HFFc6 (cell line): ENCODE data around the gene EXOC1. TPM values are rescaled to one million over a fixed set of nuclear protein-coding genes. Genes with fewer than 3 reads are reported as not detected.

Experiments
- DNase-seq: peaks from one replicate; pipeline ENCODE4 v3.0.0-alpha.2; 2018
- H3K27ac Mint-ChIP-seq: 2 replicates; pipeline ENCODE4 v1.8.0; 2020; ENCODE audit warnings: mild to moderate bottlenecking, mixed read lengths
- H3K27me3 Mint-ChIP-seq: 2 replicates; pipeline ENCODE4 v1.8.0; 2021; ENCODE audit warnings: mild to moderate bottlenecking, moderate library complexity, mixed read lengths; ENCODE audit not compliant: insufficient read depth
- H3K36me3 Mint-ChIP-seq: 2 replicates; pipeline ENCODE4 v1.8.0; 2021; ENCODE audit warnings: low read depth, mixed read lengths
- H3K4me1 Mint-ChIP-seq: 2 replicates; pipeline ENCODE4 v1.8.0; 2020; ENCODE audit warnings: low read depth, mixed read lengths
- H3K4me3 Mint-ChIP-seq: 2 replicates; pipeline ENCODE4 v1.8.0; 2020; ENCODE audit warnings: mild to moderate bottlenecking, moderate library complexity, mixed read lengths
- H3K9me3 Mint-ChIP-seq: 2 replicates; pipeline ENCODE4 v1.8.0; 2020; ENCODE audit warnings: mild to moderate bottlenecking, mixed read lengths
- total RNA-seq, 6 experiments: library from RNA; stranded (reverse); fragmentation: NEBNext Ultra II Directional; extraction: Animal tissue kit (Norgen Biotek cat#: 25700); gene quantifications; 2 replicates in 1 of 6; 3 replicates in 5 of 6; pipeline ENCODE4 v1.2.3, GENCODE V29; 2021
- TF ChIP-seq, protein P1 (sequence below): fragments of 200-600 bp; sonication (generic); IDR thresholded peaks from 2 replicates; pipeline ENCODE4 v1.5.0; 2021; ENCODE audit warnings: antibody characterized with exemption, mild to moderate bottlenecking

EXOC1 gene
- total RNA-seq, 6 experiments from 2014 or later = 28.8 to 32.6 (median 31.4) TPM

DNA sequence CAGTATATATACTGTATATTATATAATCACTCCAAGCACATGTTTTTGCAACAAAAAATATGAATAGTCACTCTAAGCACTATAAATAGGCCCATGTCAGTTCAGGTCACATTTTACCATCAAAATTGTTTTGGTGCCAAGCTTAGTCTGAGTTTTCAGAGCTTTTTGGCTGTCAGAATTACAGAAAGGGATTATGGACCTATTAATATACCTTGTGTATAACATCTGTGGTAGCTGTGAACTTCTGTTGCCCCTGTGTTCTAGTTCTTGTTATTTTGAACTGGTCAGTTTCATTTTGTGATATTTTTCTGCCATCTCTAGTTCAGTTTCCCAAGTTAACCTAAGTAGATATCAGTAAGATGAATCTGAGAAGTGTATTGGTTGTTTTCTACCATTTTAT, 22.9 kb downstream of the EXOC1 start:
- H3K4me3 Mint-ChIP-seq = no peak overlapping the region
- TF ChIP-seq, protein P1, sequence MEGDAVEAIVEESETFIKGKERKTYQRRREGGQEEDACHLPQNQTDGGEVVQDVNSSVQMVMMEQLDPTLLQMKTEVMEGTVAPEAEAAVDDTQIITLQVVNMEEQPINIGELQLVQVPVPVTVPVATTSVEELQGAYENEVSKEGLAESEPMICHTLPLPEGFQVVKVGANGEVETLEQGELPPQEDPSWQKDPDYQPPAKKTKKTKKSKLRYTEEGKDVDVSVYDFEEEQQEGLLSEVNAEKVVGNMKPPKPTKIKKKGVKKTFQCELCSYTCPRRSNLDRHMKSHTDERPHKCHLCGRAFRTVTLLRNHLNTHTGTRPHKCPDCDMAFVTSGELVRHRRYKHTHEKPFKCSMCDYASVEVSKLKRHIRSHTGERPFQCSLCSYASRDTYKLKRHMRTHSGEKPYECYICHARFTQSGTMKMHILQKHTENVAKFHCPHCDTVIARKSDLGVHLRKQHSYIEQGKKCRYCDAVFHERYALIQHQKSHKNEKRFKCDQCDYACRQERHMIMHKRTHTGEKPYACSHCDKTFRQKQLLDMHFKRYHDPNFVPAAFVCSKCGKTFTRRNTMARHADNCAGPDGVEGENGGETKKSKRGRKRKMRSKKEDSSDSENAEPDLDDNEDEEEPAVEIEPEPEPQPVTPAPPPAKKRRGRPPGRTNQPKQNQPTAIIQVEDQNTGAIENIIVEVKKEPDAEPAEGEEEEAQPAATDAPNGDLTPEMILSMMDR = no peak
- peaks cover 23% of the 10 kb centered on the region for H3K36me3 Mint-ChIP-seq
- DNase-seq = no peak
- H3K27me3 Mint-ChIP-seq = no peaks in the 10 kb centered on the region
- no peaks in the 10 kb centered on the region for H3K4me1 Mint-ChIP-seq
- no peak overlapping the region; the same call in 1 of the 2 replicates for H3K27ac Mint-ChIP-seq
- no peaks in the 10 kb centered on the region for H3K9me3 Mint-ChIP-seq

DNA sequence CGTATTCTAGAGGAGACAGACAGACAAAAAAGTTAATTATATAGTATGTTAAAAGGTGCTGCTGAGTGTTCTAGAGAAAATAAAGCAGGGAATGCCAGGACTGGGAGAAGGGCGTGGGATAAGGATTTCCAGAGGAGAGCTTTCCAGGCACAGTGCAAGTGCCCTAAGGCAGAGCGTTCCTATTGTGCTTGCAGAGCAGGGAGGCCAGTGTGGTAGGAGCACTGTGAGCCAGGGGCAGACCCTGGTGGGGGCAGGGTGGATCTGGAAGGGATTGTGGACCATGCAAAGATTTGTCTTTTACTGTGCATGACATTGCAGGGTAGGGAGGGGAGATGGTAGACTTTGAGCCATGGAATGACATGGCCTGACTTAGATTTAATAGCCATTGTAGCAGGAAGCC, 25.8 kb downstream of the EXOC1 start:
- H3K27ac Mint-ChIP-seq = no peak overlapping the region
- TF ChIP-seq, protein P1 = no peak
- no peak for DNase-seq
- H3K4me3 Mint-ChIP-seq = no peak overlapping the region
- no peaks in the 10 kb centered on the region for H3K9me3 Mint-ChIP-seq
- H3K36me3 Mint-ChIP-seq = peaks cover 26% of the 10 kb centered on the region
- H3K27me3 Mint-ChIP-seq = no peaks in the 10 kb centered on the region
- no peaks in the 10 kb centered on the region for H3K4me1 Mint-ChIP-seq

DNA sequence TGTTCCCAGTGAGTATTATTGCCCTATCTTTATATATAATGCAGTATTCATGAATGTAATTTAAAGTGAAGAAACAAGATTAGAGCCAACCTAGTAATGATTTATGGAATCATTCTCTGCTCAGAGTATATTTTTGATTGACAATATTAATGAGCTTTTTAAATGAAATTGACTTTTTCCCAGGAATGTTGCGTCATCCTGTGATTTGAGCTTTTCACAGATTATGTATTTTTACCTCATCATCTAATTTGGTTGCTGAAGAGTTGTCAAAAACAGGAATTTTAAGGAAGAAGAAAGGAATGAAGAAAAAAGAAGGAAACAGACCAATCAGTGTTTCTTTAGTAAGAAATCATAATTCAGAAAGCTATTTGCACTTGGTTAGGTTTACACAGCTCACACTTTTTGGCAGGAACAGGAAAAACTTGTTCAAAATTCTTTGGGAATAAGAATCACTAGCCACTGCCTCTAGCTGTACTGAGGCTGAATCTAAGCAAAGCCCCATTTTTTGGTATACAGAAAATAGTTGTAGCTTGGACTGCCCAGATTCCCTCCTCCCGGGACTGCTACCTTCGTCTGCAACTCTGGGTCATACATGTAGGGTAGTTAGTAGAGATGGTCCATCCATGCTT, 27.3 kb downstream of the EXOC1 start:
- peaks cover 26% of the 10 kb centered on the region for H3K36me3 Mint-ChIP-seq
- TF ChIP-seq, protein P1 = no peak
- no peaks in the 10 kb centered on the region for H3K4me1 Mint-ChIP-seq
- no peaks in the 10 kb centered on the region for H3K9me3 Mint-ChIP-seq
- H3K27me3 Mint-ChIP-seq = no peaks in the 10 kb centered on the region
- DNase-seq = no peak
- H3K4me3 Mint-ChIP-seq = no peak overlapping the region
- no peak overlapping the region for H3K27ac Mint-ChIP-seq

DNA sequence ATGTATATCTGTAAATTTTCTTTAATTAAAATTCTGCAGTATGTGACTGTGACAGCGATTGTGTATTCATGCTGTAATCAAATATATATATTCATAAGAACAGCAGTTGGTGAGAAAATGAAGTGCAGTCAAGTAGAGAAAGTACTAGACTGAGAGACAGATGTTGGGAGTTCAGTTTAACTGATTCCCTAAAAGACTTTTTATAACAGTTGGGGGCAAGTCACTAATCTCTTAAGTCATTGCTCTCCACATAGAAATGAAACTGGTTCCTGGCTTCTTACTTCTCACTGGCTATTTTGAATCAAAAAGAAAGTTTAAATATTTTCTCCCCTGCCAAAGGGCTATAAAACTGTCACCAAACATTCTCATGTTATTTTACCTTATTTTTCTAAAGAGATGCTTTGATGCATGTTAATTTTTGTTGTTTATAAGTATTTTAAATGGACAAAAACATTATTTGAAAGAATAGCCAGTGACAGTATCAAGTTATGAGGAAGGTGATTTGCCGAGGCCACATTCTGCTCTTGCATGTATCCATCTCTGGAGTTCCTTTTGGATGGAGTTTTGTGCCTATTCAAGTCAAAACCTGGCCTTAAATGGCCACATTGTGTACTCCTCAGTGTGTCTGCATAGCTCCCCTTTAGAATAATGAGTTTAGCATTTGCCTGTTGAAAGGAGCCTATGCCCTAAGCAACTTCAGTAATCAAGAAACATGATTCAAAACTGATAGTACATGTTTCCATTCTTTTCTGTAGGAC, 30.8 kb downstream of the EXOC1 start:
- Mint-ChIP-seq H3K36me3 (peaks cover 14% of the 10 kb centered on the region), H3K27me3 (no peaks in the 10 kb centered on the region), H3K27ac (no peak overlapping the region), H3K4me3 (no peak overlapping the region), H3K4me1 (no peaks in the 10 kb centered on the region), H3K9me3 (no peaks in the 10 kb centered on the region)
- TF ChIP-seq, protein P1 = no peak
- DNase-seq = no peak

DNA sequence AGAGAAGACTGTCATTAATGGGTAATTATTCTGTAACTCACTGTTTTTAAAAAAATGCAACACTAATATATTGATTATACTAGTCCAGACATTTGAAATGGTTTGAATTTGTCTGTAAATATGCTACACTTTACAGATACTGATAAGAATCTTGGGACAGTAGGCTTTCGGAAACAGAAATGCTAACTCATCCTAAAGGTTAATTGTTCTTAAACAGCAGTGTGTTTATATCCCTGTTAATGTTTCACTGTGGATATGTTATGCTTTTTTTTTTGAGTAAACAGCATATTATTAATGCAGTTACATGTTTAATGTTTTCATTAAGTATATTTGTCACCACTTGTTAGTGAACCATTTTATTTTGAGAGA, 31.4 kb downstream of the EXOC1 start:
- Mint-ChIP-seq H3K4me1 (no peaks in the 10 kb centered on the region), H3K36me3 (peaks cover 14% of the 10 kb centered on the region), H3K27ac (no peak overlapping the region), H3K9me3 (no peaks in the 10 kb centered on the region), H3K4me3 (no peak overlapping the region), H3K27me3 (no peaks in the 10 kb centered on the region)
- TF ChIP-seq, protein P1 = no peak
- DNase-seq = no peak
